Fibroblast of mammary gland (primary cell): ENCODE measurements around the gene CREM.

Experiments
- DNase-seq: peaks from one replicate; pipeline ENCODE4 v3.0.0-alpha.2; 2010; ENCODE audit warnings: low read depth
- H3K4me3 ChIP-seq: 2 replicates; pipeline ENCODE4 v1.5.1; 2011; ENCODE audit warnings: low read depth, mild to moderate bottlenecking, low read length, moderate library complexity; ENCODE audit not compliant: control insufficient read depth
- CTCF ChIP-seq: conservative IDR thresholded peaks from 2 replicates; pipeline ENCODE4 v1.5.1; 2011; ENCODE audit warnings: low read depth, low read length, inconsistent platforms; ENCODE audit not compliant: control insufficient read depth, insufficient read depth

The CREM gene

GRCh38 chr10:35172574-35172973 is 45.9 kb downstream of the CREM start:
- DNase-seq, result peak; percentile 82
- TF ChIP-seq CTCF, result no peak
- no peak overlapping the region for H3K4me3 ChIP-seq

GRCh38 chr10:35178331-35178730 is 51.7 kb downstream of the CREM start:
- no peak overlapping the region for H3K4me3 ChIP-seq
- no peak for TF ChIP-seq CTCF
- DNase-seq, result no peak

- TF ChIP-seq CTCF, result no peak
- H3K4me3 ChIP-seq, result no peak overlapping the region
- DNase-seq, result no peak
Observed at GRCh38 chr10:35182631-35183510, 56.2 kb downstream of the CREM start.

GRCh38 chr10:35184527-35185171 is 58.0 kb downstream of the CREM start:
- no peak overlapping the region for H3K4me3 ChIP-seq
- DNase-seq, result no peak
- TF ChIP-seq CTCF, result no peak

GRCh38 chr10:35185260-35186034 is 58.8 kb downstream of the CREM start:
- no peak for TF ChIP-seq CTCF
- no peak for DNase-seq
- no peak overlapping the region for H3K4me3 ChIP-seq

- DNase-seq, result no peak
- no peak overlapping the region for H3K4me3 ChIP-seq
- TF ChIP-seq CTCF, result no peak
Observed at GRCh38 chr10:35188954-35189353, 62.3 kb downstream of the CREM start.
